A673 (cell line): Measurements from ENCODE around the gene KIR3DL1.

Experiments used
- EZH2 ChIP-seq: fragments of 200-600 bp; sonication (generic); IDR thresholded peaks from 2 replicates; pipeline ENCODE4 v1.6.1; 2017; ENCODE audit warnings: borderline replicate concordance, low read depth, mild to moderate bottlenecking, mixed read lengths, antibody characterized with exemption, low read length; ENCODE audit not compliant: poor library complexity, severe bottlenecking
- TF ChIP-seq, protein P1 (sequence below): fragments of 300-800, 200-600 bp; sonication (generic); conservative IDR thresholded peaks from 2 replicates; pipeline ENCODE4 v1.5.1; 2017; ENCODE audit warnings: low read depth, mild to moderate bottlenecking, antibody characterized with exemption, low read length, moderate library complexity, mixed read lengths

DNA sequence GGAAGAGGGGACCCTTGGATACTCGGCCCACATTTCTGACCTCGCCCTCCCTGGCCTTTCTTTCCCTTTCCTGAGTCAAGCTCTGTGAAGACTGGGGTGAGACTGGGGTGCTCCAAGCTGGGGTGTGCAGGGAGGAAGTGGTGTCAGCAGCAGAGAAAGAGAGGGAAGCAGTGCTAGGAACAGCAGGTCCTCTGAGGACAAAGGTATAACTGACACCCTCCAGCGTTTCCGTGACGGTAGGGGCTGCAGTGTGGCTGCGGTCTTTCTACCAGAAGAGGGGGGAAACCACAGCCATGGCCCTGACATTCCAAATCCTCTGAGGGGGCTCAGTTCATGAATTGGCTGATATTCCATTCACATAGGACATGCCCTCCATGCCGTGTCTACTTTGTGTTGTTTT lies 35.1 kb downstream of the KIR3DL1 start:
- TF ChIP-seq, protein P1, sequence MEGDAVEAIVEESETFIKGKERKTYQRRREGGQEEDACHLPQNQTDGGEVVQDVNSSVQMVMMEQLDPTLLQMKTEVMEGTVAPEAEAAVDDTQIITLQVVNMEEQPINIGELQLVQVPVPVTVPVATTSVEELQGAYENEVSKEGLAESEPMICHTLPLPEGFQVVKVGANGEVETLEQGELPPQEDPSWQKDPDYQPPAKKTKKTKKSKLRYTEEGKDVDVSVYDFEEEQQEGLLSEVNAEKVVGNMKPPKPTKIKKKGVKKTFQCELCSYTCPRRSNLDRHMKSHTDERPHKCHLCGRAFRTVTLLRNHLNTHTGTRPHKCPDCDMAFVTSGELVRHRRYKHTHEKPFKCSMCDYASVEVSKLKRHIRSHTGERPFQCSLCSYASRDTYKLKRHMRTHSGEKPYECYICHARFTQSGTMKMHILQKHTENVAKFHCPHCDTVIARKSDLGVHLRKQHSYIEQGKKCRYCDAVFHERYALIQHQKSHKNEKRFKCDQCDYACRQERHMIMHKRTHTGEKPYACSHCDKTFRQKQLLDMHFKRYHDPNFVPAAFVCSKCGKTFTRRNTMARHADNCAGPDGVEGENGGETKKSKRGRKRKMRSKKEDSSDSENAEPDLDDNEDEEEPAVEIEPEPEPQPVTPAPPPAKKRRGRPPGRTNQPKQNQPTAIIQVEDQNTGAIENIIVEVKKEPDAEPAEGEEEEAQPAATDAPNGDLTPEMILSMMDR = no peak
- TF ChIP-seq EZH2 = no peak
